BLaER1 treated with 17β-estradiol and CSF1 and Interleukin-3, amounts not matched to agents 10 nM and 100 nM (cell line): ENCODE measurements around the gene TMEM115.
A peak's percentile ranks its signal among the peaks of the same experiment; 100 is the strongest.
"Not testable (repeated sequence)": the region's sequence is repeated elsewhere in the genome, so short reads cannot be mapped to it uniquely, and the experiment has no call there.

ENCODE experiments used
- H3K27ac ChIP-seq, 11 experiments: shearing (Covaris generic); formaldehyde crosslinking; 2 replicates each; pipeline ENCODE4 v1.8.1; 2022
- H3K27me3 ChIP-seq, 11 experiments: shearing (Covaris generic); formaldehyde crosslinking; 2 replicates each; pipeline ENCODE4 v1.8.1; 2022
- H3K36me3 ChIP-seq, 11 experiments: shearing (Covaris generic); formaldehyde crosslinking; 2 replicates each; pipeline ENCODE4 v1.8.1; 2022
- H3K4me1 ChIP-seq, 10 experiments: shearing (Covaris generic); formaldehyde crosslinking; 2 replicates each; pipeline ENCODE4 v1.8.1; 2022
- H3K4me2 ChIP-seq, 11 experiments: shearing (Covaris generic); formaldehyde crosslinking; 2 replicates each; pipeline ENCODE4 v1.8.1; 2022
- H3K4me3 ChIP-seq, 10 experiments: shearing (Covaris generic); formaldehyde crosslinking; 2 replicates each; pipeline ENCODE4 v1.8.1; 2022
- H3K9ac ChIP-seq, 11 experiments: shearing (Covaris generic); formaldehyde crosslinking; 2 replicates each; pipeline ENCODE4 v1.8.1; 2022
- H3K9me3 ChIP-seq, 11 experiments: shearing (Covaris generic); formaldehyde crosslinking; replicated peaks in 1 of 11; 2 replicates each; pipeline ENCODE4 v1.8.1; 2022
- H4K20me1 ChIP-seq, 11 experiments: shearing (Covaris generic); formaldehyde crosslinking; 2 replicates each; pipeline ENCODE4 v1.8.1; 2022
- Cebpa-rat ChIP-seq, 11 experiments: shearing (Covaris generic); IDR thresholded peaks; 2 replicates each; pipeline ENCODE4 v1.8.1; 2022

The TMEM115 gene

GRCh38 chr3:50318163-50318562, 41.2 kb downstream of the TMEM115 start:
- peak overlapping the region in 4 of 11 experiments; percentile 15 to 35 (median 28); a peak in 6 of 22 replicates for H3K27ac ChIP-seq
- TF ChIP-seq Cebpa-rat (IDR thresholded peaks at IDR 0.05): no peak
- peaks cover 19 to 60% (median 50%) of the 10 kb centered on the region in 11 experiments; a peak in 19 of 22 replicates for H3K36me3 ChIP-seq
- H3K9ac ChIP-seq: peak overlapping the region; percentile 8 to 99 (median 93); a peak in 13 of 22 replicates
- H3K4me3 ChIP-seq: peak overlapping the region in 5 of 10 experiments; percentile 7 to 51 (median 26); a peak in 6 of 20 replicates
- H3K4me1 ChIP-seq: peaks cover 55 to 61% (median 58%) of the 10 kb centered on the region in 10 experiments
- no peaks in the 10 kb centered on the region for H3K9me3 ChIP-seq
- peak overlapping the region; percentile 90 to 99 (median 97) for H3K4me2 ChIP-seq
- peaks cover 0 to 47% (median 41%) of the 10 kb centered on the region in 11 experiments; a peak in 17 of 22 replicates for H4K20me1 ChIP-seq
- H3K27me3 ChIP-seq: no peaks in the 10 kb centered on the region

- Histone ChIP-seq H3K4me1 (peaks cover 46 to 52% (median 50%) of the 10 kb centered on the region in 10 experiments), H3K9me3 (no peaks in the 10 kb centered on the region), H3K4me3 (no peak overlapping the region), H3K4me2 (peak overlapping the region; percentile 90 to 99 (median 97); a peak in 21 of 22 replicates), H3K36me3 (peaks cover 19 to 60% (median 50%) of the 10 kb centered on the region in 11 experiments; a peak in 19 of 22 replicates), H4K20me1 (peaks cover 0 to 47% (median 41%) of the 10 kb centered on the region in 11 experiments; a peak in 17 of 22 replicates), H3K9ac (peak overlapping the region in 9 of 11 experiments; percentile 0 to 98 (median 44); a peak in 15 of 22 replicates), H3K27me3 (no peaks in the 10 kb centered on the region), H3K27ac (peak overlapping the region in 3 of 11 experiments; percentile 9 to 32 (median 28); a peak in 3 of 22 replicates)
- TF ChIP-seq Cebpa-rat (IDR thresholded peaks at IDR 0.05): no peak
Observed at GRCh38 chr3:50317300-50317699, 42.0 kb downstream of the TMEM115 start.

DNA sequence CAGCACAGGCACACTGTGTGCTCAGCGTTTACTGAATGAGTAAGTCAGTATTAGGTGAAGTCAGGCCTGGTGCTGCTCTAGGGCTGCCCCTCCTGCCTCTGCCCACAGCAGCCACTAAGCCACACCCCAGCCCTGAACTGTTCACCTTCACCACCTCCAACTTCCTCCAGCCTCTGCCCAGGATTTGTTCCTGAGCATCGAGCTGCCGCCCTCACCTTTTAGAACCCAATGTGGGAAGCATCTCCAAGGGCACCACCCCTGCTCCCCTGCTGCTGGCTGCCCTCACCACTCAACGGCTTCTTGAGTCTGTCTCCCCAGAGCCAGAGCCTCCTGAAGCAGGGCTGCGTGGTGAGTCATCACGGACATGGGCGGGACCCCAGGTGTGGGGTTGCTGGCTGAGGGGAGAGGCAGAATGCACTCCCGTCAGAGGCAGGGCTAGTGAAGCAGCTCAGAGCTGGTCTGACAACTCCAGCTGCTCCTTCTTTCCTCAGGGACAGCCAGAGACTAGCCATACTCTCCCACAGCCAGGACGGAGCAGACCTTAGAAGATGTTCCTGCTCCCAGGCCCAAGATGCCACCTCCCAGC, 42.6 kb downstream of the TMEM115 start:
- Histone ChIP-seq H3K4me3 (no peak overlapping the region), H3K4me1 (peaks cover 41 to 47% (median 44%) of the 10 kb centered on the region in 10 experiments), H3K9ac (peak overlapping the region in 9 of 11 experiments; percentile 0 to 98 (median 44); a peak in 15 of 22 replicates), H3K27ac (peak overlapping the region in 3 of 11 experiments; percentile 9 to 32 (median 28); a peak in 4 of 22 replicates), H3K9me3 (no peaks in the 10 kb centered on the region; a peak in 1 of 22 replicates), H3K27me3 (no peaks in the 10 kb centered on the region), H4K20me1 (peaks cover 0 to 47% (median 41%) of the 10 kb centered on the region in 11 experiments; a peak in 17 of 22 replicates), H3K4me2 (peak overlapping the region; percentile 90 to 99 (median 97); a peak in 15 of 22 replicates), H3K36me3 (peaks cover 19 to 60% (median 50%) of the 10 kb centered on the region in 11 experiments; a peak in 19 of 22 replicates)
- TF ChIP-seq Cebpa-rat (IDR thresholded peaks at IDR 0.05): no peak

DNA sequence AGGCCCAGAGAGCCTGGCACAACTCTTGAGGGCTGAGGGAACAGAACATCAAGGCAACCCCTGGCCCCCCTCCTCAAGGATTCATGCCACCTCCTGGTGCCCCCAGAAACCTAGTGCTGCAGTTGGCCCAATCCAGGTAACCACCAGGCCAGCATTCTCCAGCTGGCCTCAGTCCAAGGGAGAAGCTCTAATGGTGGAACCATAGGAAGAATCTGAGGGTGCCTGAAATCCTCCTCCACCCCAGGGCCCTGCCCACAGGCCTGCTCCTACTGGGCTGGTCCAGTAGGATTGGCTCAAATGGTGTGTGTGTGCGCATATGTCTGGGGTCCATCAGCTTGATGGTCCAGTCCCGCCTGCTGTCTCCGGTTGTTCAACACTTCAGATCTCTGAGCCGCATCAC, 44.5 kb downstream of the TMEM115 start:
- Histone ChIP-seq H3K36me3 (peaks cover 19 to 59% (median 49%) of the 10 kb centered on the region in 11 experiments; a peak in 19 of 22 replicates), H3K4me2 (no peak overlapping the region), H3K27ac (no peak overlapping the region)

GRCh38 chr3:50314342-50314741, 45.0 kb downstream of the TMEM115 start:
- peaks cover 28 to 33% (median 30%) of the 10 kb centered on the region in 10 experiments for H3K4me1 ChIP-seq
- H3K27me3 ChIP-seq: no peaks in the 10 kb centered on the region
- H3K27ac ChIP-seq: no peak overlapping the region
- no peak overlapping the region for H3K4me3 ChIP-seq
- H4K20me1 ChIP-seq: peaks cover 0 to 35% (median 31%) of the 10 kb centered on the region in 11 experiments; a peak in 17 of 22 replicates
- peaks cover 5 to 10% (median 9%) of the 10 kb centered on the region in 11 experiments for H3K9me3 ChIP-seq
- H3K9ac ChIP-seq: peak overlapping the region in 2 of 11 experiments; percentile 2 to 22; a peak in 1 of 22 replicates
- TF ChIP-seq Cebpa-rat (IDR thresholded peaks at IDR 0.05): no peak
- peaks cover 19 to 59% (median 49%) of the 10 kb centered on the region in 11 experiments; a peak in 20 of 22 replicates for H3K36me3 ChIP-seq
- H3K4me2 ChIP-seq: no peak overlapping the region

More for the DNA sequence above, 44.5 kb downstream of the TMEM115 start:
- Histone ChIP-seq H3K4me3 (no peak overlapping the region), H3K27me3 (no peaks in the 10 kb centered on the region), H3K4me1 (peaks cover 33 to 37% (median 35%) of the 10 kb centered on the region in 10 experiments), H3K9ac (no peak overlapping the region; a peak in 1 of 22 replicates), H4K20me1 (peaks cover 0 to 40% (median 35%) of the 10 kb centered on the region in 11 experiments; a peak in 17 of 22 replicates), H3K9me3 (peaks cover under 1 to 6% (median 4%) of the 10 kb centered on the region in 11 experiments; a peak in 19 of 22 replicates)
- no peak for TF ChIP-seq Cebpa-rat (IDR thresholded peaks at IDR 0.05)

GRCh38 chr3:50312041-50312440, 47.3 kb downstream of the TMEM115 start:
- not testable (repeated sequence) for H3K4me1 ChIP-seq

More at GRCh38 chr3:50312041-50312440, 47.3 kb downstream of the TMEM115 start:
- not testable (repeated sequence) for H3K4me3 ChIP-seq, H3K4me2 ChIP-seq, H3K9ac ChIP-seq, H3K27me3 ChIP-seq, H3K27ac ChIP-seq
- H3K9me3 ChIP-seq: peaks cover 28 to 33% (median 32%) of the 10 kb centered on the region in 11 experiments
- H4K20me1 ChIP-seq: peaks cover 0 to 15% (median 10%) of the 10 kb centered on the region in 11 experiments; a peak in 17 of 22 replicates
- H3K36me3 ChIP-seq: peaks cover 9 to 55% (median 41%) of the 10 kb centered on the region in 11 experiments; a peak in 20 of 22 replicates
